PC-9 (cell line): Measurements from ENCODE around the gene AKAP13. TPM values are rescaled to one million over a fixed set of nuclear protein-coding genes. Genes with fewer than 3 reads are reported as not detected.
"Not testable (repeated sequence)": the region's sequence is repeated elsewhere in the genome, so short reads cannot be mapped to it uniquely, and the experiment has no call there.

Experiments used
- BruUV-seq: library from RNA; stranded (reverse); fragments of 400-500 nt; replicated peaks from 2 replicates; lab custom pipeline; 2021; lab: Mats Ljungman, UMichigan
- CTCF ChIA-PET: fragments of 300-600 bp; sonication (Branson Sonifier 250); formaldehyde crosslinking; loops from one replicate; lab custom pipeline; 2022; ENCODE audit warnings: antibody characterized with exemption; lab: Charles Lee
- POLR2A ChIA-PET: fragments of 300-600 bp; sonication (Branson Sonifier 250); formaldehyde crosslinking; loops from one replicate; lab custom pipeline; 2022; ENCODE audit warnings: antibody characterized with exemption; ENCODE audit not compliant: unreplicated experiment; lab: Charles Lee
- DNase-seq, 2 experiments: peaks; one replicate each; pipeline versions ENCODE4 v3.0.0 to v3.0.0-alpha.2; 2015 to 2022; ENCODE audit warnings: mixed read lengths in 1 of 2
- H2AFZ ChIP-seq: fragments of 200-600 bp; sonication (generic); 2 replicates; pipeline ENCODE4 v1.8.1; 2017; ENCODE audit warnings: antibody characterized with exemption
- H3F3A ChIP-seq: fragments of 200-600 bp; sonication (generic); 2 replicates; pipeline ENCODE4 v1.8.1; 2017; ENCODE audit warnings: antibody characterized with exemption, mild to moderate bottlenecking, low read depth; ENCODE audit not compliant: insufficient read depth
- H3K27ac ChIP-seq: fragments of 200-600 bp; sonication (generic); 2 replicates; pipeline ENCODE4 v1.6.1; 2016; ENCODE audit warnings: mixed run types
- H3K27me3 ChIP-seq: fragments of 200-600 bp; sonication (generic); 2 replicates; pipeline ENCODE4 v1.6.1; 2016; ENCODE audit warnings: low read depth, mixed run types; ENCODE audit not compliant: insufficient read depth
- H3K36me3 ChIP-seq: fragments of 200-600 bp; sonication (generic); 2 replicates; pipeline ENCODE4 v1.6.1; 2016; ENCODE audit warnings: low read depth, mixed run types
- H3K4me1 ChIP-seq: fragments of 200-600 bp; sonication (generic); replicated peaks from 2 replicates; pipeline ENCODE4 v1.6.1; 2016; ENCODE audit warnings: mixed run types; ENCODE audit not compliant: insufficient read depth
- H3K4me2 ChIP-seq: fragments of 200-600 bp; sonication (generic); 2 replicates; pipeline ENCODE4 v1.6.1; 2017; ENCODE audit warnings: mixed run types
- H3K4me3 ChIP-seq: fragments of 200-600 bp; sonication (generic); 2 replicates; pipeline ENCODE4 v1.6.1; 2016; ENCODE audit warnings: mixed run types
- H3K79me2 ChIP-seq: fragments of 200-600 bp; sonication (generic); 2 replicates; pipeline ENCODE4 v1.6.1; 2017; ENCODE audit warnings: low read depth, mixed run types
- H3K9me2 ChIP-seq: fragments of 200-600 bp; sonication (generic); 2 replicates; pipeline ENCODE4 v1.8.1; 2017; ENCODE audit warnings: mild to moderate bottlenecking; ENCODE audit not compliant: insufficient read depth
- H3K9me3 ChIP-seq: fragments of 200-600 bp; sonication (generic); 2 replicates; pipeline ENCODE4 v1.8.1; 2016; ENCODE audit warnings: low read depth; ENCODE audit not compliant: insufficient read depth
- H4K20me1 ChIP-seq: fragments of 200-600 bp; sonication (generic); 2 replicates; pipeline ENCODE4 v1.8.1; 2017; ENCODE audit not compliant: insufficient read depth
- CTCF ChIP-seq: fragments of 200-600 bp; sonication (generic); conservative IDR thresholded peaks from 2 replicates; pipeline ENCODE4 v1.6.1; 2017; ENCODE audit warnings: mixed run types, antibody characterized with exemption, mild to moderate bottlenecking, moderate library complexity
- EZH2 ChIP-seq: fragments of 200-600 bp; sonication (generic); IDR thresholded peaks from 2 replicates; pipeline ENCODE4 v1.8.0; 2017; ENCODE audit warnings: antibody characterized with exemption, low read depth
- intact Hi-C: fragments of 100-400 bp; cut with micrococcal nuclease; formaldehyde crosslinking; loops from one replicate; pipeline ENCODE4 v1.10.0; 2022; ENCODE audit not compliant: unreplicated experiment
- total RNA-seq: library from RNA; stranded (reverse); gene quantifications from 2 replicates; pipeline ENCODE4 v1.2.3, GENCODE V29; 2021

The AKAP13 gene
- total RNA-seq, 1 experiment from 2014 or later: 82.5 TPM

- POLR2A ChIA-PET: interaction anchor here (0.6 kb wide), 1 partner anchor 952 kb away, joined by 4 read pairs; no protein-coding TSS in a partner anchor
- Histone ChIP-seq H3K9me3 (no peaks in the 10 kb centered on the region), H3F3A (peaks cover 4% of the 10 kb centered on the region; the same call in 1 of the 2 replicates), H3K9me2 (no peaks in the 10 kb centered on the region), H3K79me2 (peaks cover 66% of the 10 kb centered on the region), H3K27me3 (no peaks in the 10 kb centered on the region), H4K20me1 (peaks cover 3% of the 10 kb centered on the region; the same call in 1 of the 2 replicates), H2AFZ (no peak overlapping the region), H3K4me3 (no peak overlapping the region), H3K4me1 (0 out of 2 replicates have a peak, but pooled peaks cover 11% of the 10 kb centered on the region), H3K27ac (0 out of 2 replicates have a peak overlapping the region, but pooled peaks have one; percentile 24), H3K36me3 (no peaks in the 10 kb centered on the region), H3K4me2 (no peak overlapping the region)
- TF ChIP-seq CTCF (no peak), EZH2 (no peak)
- no TSS peak for BruUV-seq
- intact Hi-C loops: loop anchor here (5.0 to 10.0 kb wide), 2 partner anchors 41 to 352 kb away; no protein-coding TSS in a partner anchor
- DNase-seq: peak; percentile 25 to 71
- CTCF ChIA-PET: no interaction called here
Observed at GRCh38 chr15:85482894-85483293, 102.5 kb downstream of the AKAP13 start.

GRCh38 chr15:85483955-85484354, 103.6 kb downstream of the AKAP13 start:
- intact Hi-C loops: loop anchor here (5.0 to 10.0 kb wide), 2 partner anchors 42 to 351 kb away; no protein-coding TSS in a partner anchor
- H3K27ac ChIP-seq, CTCF ChIA-PET, DNase-seq, H3K36me3 ChIP-seq, BruUV-seq, H3K27me3 ChIP-seq, H3K9me2 ChIP-seq, H4K20me1 ChIP-seq, H3F3A ChIP-seq, H2AFZ ChIP-seq, H3K4me2 ChIP-seq, H3K4me3 ChIP-seq, H3K9me3 ChIP-seq: not testable (repeated sequence)
- Histone ChIP-seq H3K79me2 (peaks cover 68% of the 10 kb centered on the region), H3K4me1 (0 out of 2 replicates have a peak, but pooled peaks cover 11% of the 10 kb centered on the region)
- POLR2A ChIA-PET: interaction anchor here (0.6 to 0.7 kb wide), 2 partner anchors 11 to 49 kb away, joined by 3 to 4 read pairs; no protein-coding TSS in a partner anchor

GRCh38 chr15:85484923-85485322, 104.5 kb downstream of the AKAP13 start:
- H4K20me1 ChIP-seq, H3F3A ChIP-seq, H3K4me3 ChIP-seq, BruUV-seq, H3K36me3 ChIP-seq, H3K9me3 ChIP-seq, POLR2A ChIA-PET, H3K9me2 ChIP-seq, DNase-seq, H2AFZ ChIP-seq, H3K4me2 ChIP-seq, H3K27me3 ChIP-seq: not testable (repeated sequence)
- 0 out of 2 replicates have a peak, but pooled peaks cover 11% of the 10 kb centered on the region for H3K4me1 ChIP-seq
- H3K79me2 ChIP-seq: peaks cover 68% of the 10 kb centered on the region
- intact Hi-C loops: loop anchor here (5.0 to 10.0 kb wide), 2 partner anchors 43 to 350 kb away; no protein-coding TSS in a partner anchor
- CTCF ChIA-PET: interaction anchor here (1.0 kb wide), 1 partner anchor 167 kb away, joined by 5 read pairs; no protein-coding TSS in a partner anchor
- peak overlapping the region; percentile 33; the same call in 1 of the 2 replicates for H3K27ac ChIP-seq

GRCh38 chr15:85485956-85486567, 105.7 kb downstream of the AKAP13 start:
- Histone ChIP-seq H3K4me3 (no peak overlapping the region), H3K36me3 (no peaks in the 10 kb centered on the region), H3K27ac (no peak overlapping the region), H3K9me3 (no peaks in the 10 kb centered on the region), H3K4me2 (no peak overlapping the region), H3F3A (no peaks in the 10 kb centered on the region), H2AFZ (no peak overlapping the region), H3K9me2 (no peaks in the 10 kb centered on the region), H3K79me2 (peaks cover 68% of the 10 kb centered on the region), H4K20me1 (no peaks in the 10 kb centered on the region), H3K4me1 (0 out of 2 replicates have a peak, but pooled peaks cover 11% of the 10 kb centered on the region), H3K27me3 (no peaks in the 10 kb centered on the region)
- intact Hi-C loops: loop anchor here (10.0 kb wide), 1 partner anchor 349 kb away; no protein-coding TSS in a partner anchor
- TF ChIP-seq EZH2 (no peak), CTCF (peak; percentile 87)
- CTCF ChIA-PET: interaction anchor here (0.6 to 1.0 kb wide), 5 partner anchors 14 to 168 kb away, joined by 3 to 5 read pairs (median 3); no protein-coding TSS in a partner anchor
- peak; percentile 55 to 56 for DNase-seq
- POLR2A ChIA-PET: no interaction called here
- no TSS peak for BruUV-seq

GRCh38 chr15:85487796-85488195, 107.4 kb downstream of the AKAP13 start:
- H3K27me3 ChIP-seq, H3K27ac ChIP-seq, DNase-seq, POLR2A ChIA-PET, H3K4me2 ChIP-seq, H3K9me3 ChIP-seq, H4K20me1 ChIP-seq, H3K36me3 ChIP-seq, H2AFZ ChIP-seq, H3K9me2 ChIP-seq, BruUV-seq, H3K4me1 ChIP-seq, H3K4me3 ChIP-seq: not testable (repeated sequence)
- Histone ChIP-seq H3K79me2 (peaks cover 67% of the 10 kb centered on the region), H3F3A (peaks cover 11% of the 10 kb centered on the region; the same call in 1 of the 2 replicates)
- CTCF ChIA-PET: interaction anchor here (0.6 to 1.4 kb wide), 2 partner anchors 17 to 19 kb away, joined by 4 to 5 read pairs; no protein-coding TSS in a partner anchor
- intact Hi-C loops: loop anchor here (10.0 kb wide), 1 partner anchor 347 kb away; no protein-coding TSS in a partner anchor
